HEK293 (cell line): ENCODE data around the gene ABT1.

Experiments
- EGR2 ChIP-seq: fragments of 450-650 bp; formaldehyde crosslinking; IDR thresholded peaks from 2 replicates; pipeline ENCODE4 v1.5.1; 2016; ENCODE audit warnings: low read depth, missing biosample characterization, missing genetic modification characterization
- GLIS2 ChIP-seq: fragments of 450-650 bp; formaldehyde crosslinking; IDR thresholded peaks from 2 replicates; pipeline ENCODE4 v1.5.1; 2016; ENCODE audit warnings: missing biosample characterization, missing genetic modification characterization
- HOXA7 ChIP-seq: sonication (generic); formaldehyde crosslinking; IDR thresholded peaks from 2 replicates; pipeline ENCODE4 v1.8.1; 2022; ENCODE audit warnings: missing genetic modification reagents, borderline replicate concordance
- IKZF3 ChIP-seq: fragments of 450-650 bp; IDR thresholded peaks from 2 replicates; pipeline ENCODE4 v1.5.0; 2018; ENCODE audit warnings: missing biosample characterization, mild to moderate bottlenecking, missing genetic modification characterization, moderate library complexity
- PBX3 ChIP-seq: sonication (generic); formaldehyde crosslinking; IDR thresholded peaks from 2 replicates; pipeline ENCODE4 v1.8.1; 2022; ENCODE audit warnings: mild to moderate bottlenecking, moderate library complexity, missing genetic modification reagents
- RBAK ChIP-seq: fragments of 450-650 bp; formaldehyde crosslinking; IDR thresholded peaks from 2 replicates; pipeline ENCODE4 v1.5.1; 2016; ENCODE audit warnings: missing biosample characterization, missing genetic modification characterization
- SP7 ChIP-seq: fragments of 450-650 bp; formaldehyde crosslinking; IDR thresholded peaks from 2 replicates; pipeline ENCODE4 v1.5.1; 2016; ENCODE audit warnings: missing biosample characterization, missing genetic modification characterization
- ZBTB6 ChIP-seq: fragments of 450-650 bp; formaldehyde crosslinking; IDR thresholded peaks from 2 replicates; pipeline ENCODE4 v1.5.1; 2017; ENCODE audit warnings: missing biosample characterization, missing genetic modification characterization
- ZBTB8A ChIP-seq: fragments of 450-650 bp; formaldehyde crosslinking; IDR thresholded peaks from 2 replicates; pipeline ENCODE4 v1.5.1; 2016; ENCODE audit warnings: missing biosample characterization, missing genetic modification characterization
- ZEB2 ChIP-seq: fragments of 450-650 bp; formaldehyde crosslinking; IDR thresholded peaks from 2 replicates; pipeline ENCODE4 v1.5.1; 2016; ENCODE audit warnings: missing biosample characterization, missing genetic modification characterization
- ZFHX2 ChIP-seq: fragments of 450-650 bp; formaldehyde crosslinking; conservative IDR thresholded peaks from 2 replicates; pipeline ENCODE4 v1.5.1; 2016; ENCODE audit warnings: missing biosample characterization, missing genetic modification characterization
- ZNF112 ChIP-seq: fragments of 450-650 bp; formaldehyde crosslinking; IDR thresholded peaks from 2 replicates; pipeline ENCODE4 v1.5.0; 2017; ENCODE audit warnings: missing biosample characterization, missing genetic modification characterization
- ZNF133 ChIP-seq: fragments of 450-650 bp; formaldehyde crosslinking; IDR thresholded peaks from 2 replicates; pipeline ENCODE4 v1.5.1; 2016; ENCODE audit warnings: missing biosample characterization, missing genetic modification characterization
- ZNF140 ChIP-seq: fragments of 450-650 bp; formaldehyde crosslinking; IDR thresholded peaks from 2 replicates; pipeline ENCODE4 v1.5.1; 2016; ENCODE audit warnings: missing biosample characterization, missing genetic modification characterization
- ZNF202 ChIP-seq: fragments of 450-650 bp; formaldehyde crosslinking; IDR thresholded peaks from 2 replicates; pipeline ENCODE4 v1.5.1; 2016; ENCODE audit warnings: missing biosample characterization, missing genetic modification characterization, borderline replicate concordance
- ZNF223 ChIP-seq: fragments of 450-650 bp; formaldehyde crosslinking; IDR thresholded peaks from 2 replicates; pipeline ENCODE4 v1.5.1; 2016; ENCODE audit warnings: missing biosample characterization, missing genetic modification characterization
- ZNF311 ChIP-seq: fragments of 450-650 bp; formaldehyde crosslinking; IDR thresholded peaks from 2 replicates; pipeline ENCODE4 v1.5.1; 2017; ENCODE audit warnings: missing biosample characterization, missing genetic modification characterization, borderline replicate concordance
- ZNF596 ChIP-seq: fragments of 450-650 bp; IDR thresholded peaks from 2 replicates; pipeline ENCODE4 v1.5.0; 2018; ENCODE audit warnings: missing biosample characterization, mild to moderate bottlenecking, missing genetic modification characterization, moderate library complexity
- ZNF623 ChIP-seq: fragments of 450-650 bp; formaldehyde crosslinking; IDR thresholded peaks from 2 replicates; pipeline ENCODE4 v1.5.1; 2016; ENCODE audit warnings: missing biosample characterization, missing genetic modification characterization
- ZNF707 ChIP-seq: fragments of 450-650 bp; formaldehyde crosslinking; IDR thresholded peaks from 2 replicates; pipeline ENCODE4 v1.5.1; 2016; ENCODE audit warnings: missing biosample characterization, missing genetic modification characterization
- ZNF776 ChIP-seq: fragments of 450-650 bp; formaldehyde crosslinking; IDR thresholded peaks from 2 replicates; pipeline ENCODE4 v1.5.0; 2017; ENCODE audit warnings: missing biosample characterization, missing genetic modification characterization, borderline replicate concordance
- ZNF830 ChIP-seq: fragments of 450-650 bp; IDR thresholded peaks from 2 replicates; pipeline ENCODE4 v1.5.0; 2018; ENCODE audit warnings: missing biosample characterization, missing genetic modification characterization, low read depth, mild to moderate bottlenecking, moderate library complexity
- TF ChIP-seq, protein P1 (sequence below): fragments of 450-650 bp; formaldehyde crosslinking; IDR thresholded peaks from 2 replicates; pipeline ENCODE4 v1.5.1; 2017; ENCODE audit warnings: missing biosample characterization, missing genetic modification characterization
- TF ChIP-seq, protein P2 (sequence below): fragments of 450-650 bp; formaldehyde crosslinking; IDR thresholded peaks from 2 replicates; pipeline ENCODE4 v1.5.1; 2016; ENCODE audit warnings: missing biosample characterization, missing genetic modification characterization, borderline replicate concordance
- TF ChIP-seq, protein P3 (sequence below): fragments of 450-650 bp; formaldehyde crosslinking; IDR thresholded peaks from 2 replicates; pipeline ENCODE4 v1.5.1; 2016; ENCODE audit warnings: missing biosample characterization, missing genetic modification characterization
- TF ChIP-seq, protein P4 (sequence below): fragments of 450-650 bp; formaldehyde crosslinking; conservative IDR thresholded peaks from 2 replicates; pipeline ENCODE4 v1.5.1; 2016; ENCODE audit warnings: low read depth, missing biosample characterization, missing genetic modification characterization

Gene ABT1

DNA sequence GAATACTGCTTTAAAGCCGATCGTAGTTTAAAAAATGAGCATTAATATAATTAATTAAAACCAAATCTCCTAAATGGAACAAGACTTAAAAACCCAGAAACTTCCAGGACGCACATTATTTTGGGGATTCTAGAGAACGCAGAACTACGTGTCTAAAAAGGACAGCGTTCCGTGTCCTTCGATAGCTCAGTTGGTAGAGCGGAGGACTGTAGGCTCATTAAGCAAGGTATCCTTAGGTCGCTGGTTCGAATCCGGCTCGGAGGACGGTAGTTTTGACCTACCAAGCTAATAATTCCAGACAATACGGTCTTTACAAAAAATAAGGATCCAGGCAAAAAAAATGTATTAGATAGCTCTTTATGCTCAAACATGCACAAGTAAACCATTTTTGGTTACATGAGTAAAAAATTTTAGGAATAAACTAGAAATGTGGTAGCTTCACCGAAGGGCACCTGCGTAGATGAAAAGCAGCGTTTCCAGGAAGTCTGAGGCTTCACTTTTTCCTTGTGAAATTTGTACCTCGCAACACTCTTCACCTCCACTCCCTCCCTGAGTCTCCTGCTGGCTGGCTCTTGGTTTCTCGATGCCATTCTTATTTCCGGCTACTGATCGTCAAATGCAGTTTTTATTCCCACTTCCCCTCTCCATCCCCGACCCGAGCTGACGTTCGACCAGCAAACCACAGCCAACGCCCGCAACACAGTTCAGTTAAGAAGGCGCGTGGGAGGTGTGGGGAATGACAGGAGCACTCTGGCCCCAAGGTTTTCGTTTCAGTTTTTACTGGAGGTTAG lies 19.6 kb upstream of the ABT1 start (continued):
- TF ChIP-seq ZBTB8A (tag by site-specific recombination) (0 out of 2 replicates have a peak, but pooled peaks have one; percentile 30), ZEB2 (tag by site-specific recombination) (peak; percentile 66), ZNF707 (no peak), ZNF140 (no peak), IKZF3 (peak; percentile 25), HOXA7 (CRISPR knock-in tag) (no peak), ZBTB6 (peak; percentile 67; the same call in 1 of the 2 replicates), ZNF596 (tag by site-specific recombination) (no peak), ZFHX2 (tag by site-specific recombination) (peak; percentile 62), ZNF776 (tag by site-specific recombination) (no peak), PBX3 (CRISPR knock-in tag) (no peak), SP7 (tag by site-specific recombination) (peak; percentile 56), ZNF223 (tag by site-specific recombination) (no peak), GLIS2 (tag by site-specific recombination) (no peak), ZNF202 (tag by site-specific recombination) (no peak), ZNF112 (tag by site-specific recombination) (no peak), ZNF311 (tag by site-specific recombination) (no peak), EGR2 (tag by site-specific recombination) (peak; percentile 44), ZNF623 (tag by site-specific recombination) (no peak), RBAK (tag by site-specific recombination) (no peak), ZNF133 (tag by site-specific recombination) (no peak), ZNF830 (tag by site-specific recombination) (no peak)
- TF ChIP-seq, protein P1, sequence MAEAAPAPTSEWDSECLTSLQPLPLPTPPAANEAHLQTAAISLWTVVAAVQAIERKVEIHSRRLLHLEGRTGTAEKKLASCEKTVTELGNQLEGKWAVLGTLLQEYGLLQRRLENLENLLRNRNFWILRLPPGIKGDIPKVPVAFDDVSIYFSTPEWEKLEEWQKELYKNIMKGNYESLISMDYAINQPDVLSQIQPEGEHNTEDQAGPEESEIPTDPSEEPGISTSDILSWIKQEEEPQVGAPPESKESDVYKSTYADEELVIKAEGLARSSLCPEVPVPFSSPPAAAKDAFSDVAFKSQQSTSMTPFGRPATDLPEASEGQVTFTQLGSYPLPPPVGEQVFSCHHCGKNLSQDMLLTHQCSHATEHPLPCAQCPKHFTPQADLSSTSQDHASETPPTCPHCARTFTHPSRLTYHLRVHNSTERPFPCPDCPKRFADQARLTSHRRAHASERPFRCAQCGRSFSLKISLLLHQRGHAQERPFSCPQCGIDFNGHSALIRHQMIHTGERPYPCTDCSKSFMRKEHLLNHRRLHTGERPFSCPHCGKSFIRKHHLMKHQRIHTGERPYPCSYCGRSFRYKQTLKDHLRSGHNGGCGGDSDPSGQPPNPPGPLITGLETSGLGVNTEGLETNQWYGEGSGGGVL, result no peak
- TF ChIP-seq, protein P2, sequence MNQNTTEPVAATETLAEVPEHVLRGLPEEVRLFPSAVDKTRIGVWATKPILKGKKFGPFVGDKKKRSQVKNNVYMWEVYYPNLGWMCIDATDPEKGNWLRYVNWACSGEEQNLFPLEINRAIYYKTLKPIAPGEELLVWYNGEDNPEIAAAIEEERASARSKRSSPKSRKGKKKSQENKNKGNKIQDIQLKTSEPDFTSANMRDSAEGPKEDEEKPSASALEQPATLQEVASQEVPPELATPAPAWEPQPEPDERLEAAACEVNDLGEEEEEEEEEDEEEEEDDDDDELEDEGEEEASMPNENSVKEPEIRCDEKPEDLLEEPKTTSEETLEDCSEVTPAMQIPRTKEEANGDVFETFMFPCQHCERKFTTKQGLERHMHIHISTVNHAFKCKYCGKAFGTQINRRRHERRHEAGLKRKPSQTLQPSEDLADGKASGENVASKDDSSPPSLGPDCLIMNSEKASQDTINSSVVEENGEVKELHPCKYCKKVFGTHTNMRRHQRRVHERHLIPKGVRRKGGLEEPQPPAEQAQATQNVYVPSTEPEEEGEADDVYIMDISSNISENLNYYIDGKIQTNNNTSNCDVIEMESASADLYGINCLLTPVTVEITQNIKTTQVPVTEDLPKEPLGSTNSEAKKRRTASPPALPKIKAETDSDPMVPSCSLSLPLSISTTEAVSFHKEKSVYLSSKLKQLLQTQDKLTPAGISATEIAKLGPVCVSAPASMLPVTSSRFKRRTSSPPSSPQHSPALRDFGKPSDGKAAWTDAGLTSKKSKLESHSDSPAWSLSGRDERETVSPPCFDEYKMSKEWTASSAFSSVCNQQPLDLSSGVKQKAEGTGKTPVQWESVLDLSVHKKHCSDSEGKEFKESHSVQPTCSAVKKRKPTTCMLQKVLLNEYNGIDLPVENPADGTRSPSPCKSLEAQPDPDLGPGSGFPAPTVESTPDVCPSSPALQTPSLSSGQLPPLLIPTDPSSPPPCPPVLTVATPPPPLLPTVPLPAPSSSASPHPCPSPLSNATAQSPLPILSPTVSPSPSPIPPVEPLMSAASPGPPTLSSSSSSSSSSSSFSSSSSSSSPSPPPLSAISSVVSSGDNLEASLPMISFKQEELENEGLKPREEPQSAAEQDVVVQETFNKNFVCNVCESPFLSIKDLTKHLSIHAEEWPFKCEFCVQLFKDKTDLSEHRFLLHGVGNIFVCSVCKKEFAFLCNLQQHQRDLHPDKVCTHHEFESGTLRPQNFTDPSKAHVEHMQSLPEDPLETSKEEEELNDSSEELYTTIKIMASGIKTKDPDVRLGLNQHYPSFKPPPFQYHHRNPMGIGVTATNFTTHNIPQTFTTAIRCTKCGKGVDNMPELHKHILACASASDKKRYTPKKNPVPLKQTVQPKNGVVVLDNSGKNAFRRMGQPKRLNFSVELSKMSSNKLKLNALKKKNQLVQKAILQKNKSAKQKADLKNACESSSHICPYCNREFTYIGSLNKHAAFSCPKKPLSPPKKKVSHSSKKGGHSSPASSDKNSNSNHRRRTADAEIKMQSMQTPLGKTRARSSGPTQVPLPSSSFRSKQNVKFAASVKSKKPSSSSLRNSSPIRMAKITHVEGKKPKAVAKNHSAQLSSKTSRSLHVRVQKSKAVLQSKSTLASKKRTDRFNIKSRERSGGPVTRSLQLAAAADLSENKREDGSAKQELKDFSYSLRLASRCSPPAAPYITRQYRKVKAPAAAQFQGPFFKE (tag by site-specific recombination), result no peak
- TF ChIP-seq, protein P3, sequence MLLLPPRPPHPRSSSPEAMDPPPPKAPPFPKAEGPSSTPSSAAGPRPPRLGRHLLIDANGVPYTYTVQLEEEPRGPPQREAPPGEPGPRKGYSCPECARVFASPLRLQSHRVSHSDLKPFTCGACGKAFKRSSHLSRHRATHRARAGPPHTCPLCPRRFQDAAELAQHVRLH (tag by site-specific recombination), result peak; percentile 81; the same call in 1 of the 2 replicates
- TF ChIP-seq, protein P4, sequence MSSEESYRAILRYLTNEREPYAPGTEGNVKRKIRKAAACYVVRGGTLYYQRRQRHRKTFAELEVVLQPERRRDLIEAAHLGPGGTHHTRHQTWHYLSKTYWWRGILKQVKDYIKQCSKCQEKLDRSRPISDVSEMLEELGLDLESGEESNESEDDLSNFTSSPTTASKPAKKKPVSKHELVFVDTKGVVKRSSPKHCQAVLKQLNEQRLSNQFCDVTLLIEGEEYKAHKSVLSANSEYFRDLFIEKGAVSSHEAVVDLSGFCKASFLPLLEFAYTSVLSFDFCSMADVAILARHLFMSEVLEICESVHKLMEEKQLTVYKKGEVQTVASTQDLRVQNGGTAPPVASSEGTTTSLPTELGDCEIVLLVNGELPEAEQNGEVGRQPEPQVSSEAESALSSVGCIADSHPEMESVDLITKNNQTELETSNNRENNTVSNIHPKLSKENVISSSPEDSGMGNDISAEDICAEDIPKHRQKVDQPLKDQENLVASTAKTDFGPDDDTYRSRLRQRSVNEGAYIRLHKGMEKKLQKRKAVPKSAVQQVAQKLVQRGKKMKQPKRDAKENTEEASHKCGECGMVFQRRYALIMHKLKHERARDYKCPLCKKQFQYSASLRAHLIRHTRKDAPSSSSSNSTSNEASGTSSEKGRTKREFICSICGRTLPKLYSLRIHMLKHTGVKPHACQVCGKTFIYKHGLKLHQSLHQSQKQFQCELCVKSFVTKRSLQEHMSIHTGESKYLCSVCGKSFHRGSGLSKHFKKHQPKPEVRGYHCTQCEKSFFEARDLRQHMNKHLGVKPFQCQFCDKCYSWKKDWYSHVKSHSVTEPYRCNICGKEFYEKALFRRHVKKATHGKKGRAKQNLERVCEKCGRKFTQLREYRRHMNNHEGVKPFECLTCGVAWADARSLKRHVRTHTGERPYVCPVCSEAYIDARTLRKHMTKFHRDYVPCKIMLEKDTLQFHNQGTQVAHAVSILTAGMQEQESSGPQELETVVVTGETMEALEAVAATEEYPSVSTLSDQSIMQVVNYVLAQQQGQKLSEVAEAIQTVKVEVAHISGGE (tag by site-specific recombination), result no peak
